Endothelial cell of umbilical vein (primary cell): ENCODE measurements around the gene ROPN1B. TPM values are rescaled to one million over a fixed set of nuclear protein-coding genes. Genes with fewer than 3 reads are reported as not detected.

Experiments
- BruUV-seq: library from RNA; stranded (reverse); fragments of 400-500 nt; replicated peaks from 2 replicates; lab custom pipeline; 2021; lab: Mats Ljungman, UMichigan
- CTCF ChIA-PET: fragments of 300-600, 350-600 bp; sonication (Branson Sonifier 250); formaldehyde crosslinking; loops from one replicate; lab custom pipeline; 2021; ENCODE audit warnings: antibody characterized with exemption, inconsistent platforms; lab: Charles Lee
- POLR2A ChIA-PET: fragments of 300-600, 350-600 bp; sonication (Branson Sonifier 250); formaldehyde crosslinking; loops from one replicate; lab custom pipeline; 2021; ENCODE audit warnings: antibody characterized with exemption, inconsistent platforms; lab: Charles Lee
- DNase-seq: peaks from one replicate; pipeline ENCODE4 v3.0.0-alpha.2; 2011; ENCODE audit warnings: low read depth, low spot score
- FAIRE-seq: peaks from 2 replicates; lab custom pipeline; 2011; peaks lifted over from hg19 to GRCh38; lab: Jason Lieb, UNC
- H2AFZ ChIP-seq: 2 replicates; pipeline ENCODE4 v1.6.0; 2012; ENCODE audit warnings: low read depth, low read length, control low read depth, inconsistent platforms
- H3K27ac ChIP-seq: 2 replicates; pipeline ENCODE4 v1.5.1; 2011; ENCODE audit warnings: low read depth, mild to moderate bottlenecking, control low read depth, low read length, moderate library complexity; ENCODE audit not compliant: insufficient read depth
- H3K27me3 ChIP-seq, 2 experiments: 2 replicates each; pipeline versions ENCODE4 v1.6.0 to v1.6.1; 2011; ENCODE audit warnings: low read length in 2 of 2, mixed read lengths in 1 of 2; ENCODE audit not compliant: control insufficient read depth in 2 of 2, insufficient read depth in 2 of 2
- H3K36me3 ChIP-seq, 2 experiments: 2 replicates in 1 of 2; 3 replicates in 1 of 2; pipeline ENCODE4 v1.5.1; 2011; ENCODE audit warnings: low read length in 2 of 2, mild to moderate bottlenecking in 1 of 2, moderate library complexity in 1 of 2; ENCODE audit not compliant: control insufficient read depth in 2 of 2, insufficient read depth in 2 of 2; ENCODE audit errors: extremely low read depth in 1 of 2
- H3K4me1 ChIP-seq: 3 replicates; pipeline ENCODE4 v1.5.1; 2011; ENCODE audit warnings: mild to moderate bottlenecking, low read length; ENCODE audit not compliant: control insufficient read depth, insufficient read depth; ENCODE audit errors: extremely low read depth
- H3K4me2 ChIP-seq: 2 replicates; pipeline ENCODE4 v1.6.1; 2011; ENCODE audit warnings: low read length, control low read depth, mixed read lengths; ENCODE audit not compliant: insufficient read depth
- H3K4me3 ChIP-seq, 3 experiments: fragments of 200-600 bp in 1 of 3; sonication (generic), shearing (Covaris generic) in 1 of 3; replicated peaks in 1 of 3; 2 replicates each; pipeline ENCODE4 v1.5.1; 2011 to 2016; ENCODE audit warnings: control low read depth in 3 of 3, low read length in 3 of 3, mild to moderate bottlenecking in 2 of 3, inconsistent platforms in 1 of 3, low read depth in 1 of 3, moderate library complexity in 1 of 3; ENCODE audit not compliant: insufficient read depth in 1 of 3
- H3K79me2 ChIP-seq: 2 replicates; pipeline ENCODE4 v1.6.0; 2012; ENCODE audit warnings: low read length, inconsistent platforms; ENCODE audit not compliant: control insufficient read depth, insufficient read depth
- H3K9ac ChIP-seq: replicated peaks from 2 replicates; pipeline ENCODE3; 2011; ENCODE audit warnings: low read length, control low read depth; ENCODE audit not compliant: insufficient read depth; ENCODE audit errors: extremely low read depth
- H3K9me1 ChIP-seq: replicated peaks from 3 replicates; pipeline ENCODE4 v1.6.0; 2011; ENCODE audit warnings: mild to moderate bottlenecking, low read length; ENCODE audit not compliant: control insufficient read depth, insufficient read depth; ENCODE audit errors: extremely low read depth
- H3K9me3 ChIP-seq: replicated peaks from 2 replicates; pipeline ENCODE4 v1.5.1; 2012; ENCODE audit warnings: low read length, inconsistent platforms; ENCODE audit not compliant: control insufficient read depth, insufficient read depth
- H4K20me1 ChIP-seq: replicated peaks from 2 replicates; pipeline ENCODE3; 2011; ENCODE audit warnings: mild to moderate bottlenecking, low read length; ENCODE audit not compliant: control insufficient read depth, insufficient read depth; ENCODE audit errors: extremely low read depth
- EZH2 ChIP-seq: IDR thresholded peaks from 2 replicates; pipeline ENCODE4 v1.6.1; 2012; ENCODE audit warnings: borderline replicate concordance, low read depth, mild to moderate bottlenecking, moderate library complexity, low read length, inconsistent platforms; ENCODE audit not compliant: severe bottlenecking
- FOS ChIP-seq: IDR thresholded peaks from 2 replicates; pipeline ENCODE4 v1.6.1; 2011; ENCODE audit warnings: mild to moderate bottlenecking, low read length, moderate library complexity, borderline replicate concordance; ENCODE audit not compliant: insufficient read depth
- GATA2 ChIP-seq: IDR thresholded peaks from 2 replicates; pipeline ENCODE4 v1.7.0; 2011; ENCODE audit warnings: low read depth, mild to moderate bottlenecking, moderate library complexity, mixed read lengths, low read length; ENCODE audit not compliant: insufficient read length, insufficient read depth
- MAX ChIP-seq: IDR thresholded peaks from 2 replicates; pipeline ENCODE4 v1.6.1; 2011; ENCODE audit not compliant: insufficient read depth, insufficient read length
- MYC ChIP-seq: IDR thresholded peaks from one replicate; pipeline ENCODE4 v1.6.1; 2011; ENCODE audit warnings: mild to moderate bottlenecking, low read depth, low read length
- POLR2A ChIP-seq: IDR thresholded peaks from 2 replicates; pipeline ENCODE4 v1.6.1; 2012; ENCODE audit warnings: low read depth, mild to moderate bottlenecking, control low read depth, low read length
- POLR2AphosphoS5 ChIP-seq: IDR thresholded peaks from 2 replicates; pipeline ENCODE4 v1.6.1; 2012; ENCODE audit warnings: low read depth, mild to moderate bottlenecking, control low read depth, low read length, moderate library complexity; ENCODE audit not compliant: insufficient read depth
- dilution Hi-C: fragments of 300-500 bp; cut with MboI; formaldehyde crosslinking; loops from one replicate; pipeline ENCODE4 v1.15.0; 2019; ENCODE audit warnings: low sequenced_read_pairs; ENCODE audit not compliant: extremely low pct_ligation_motif_present
- intact Hi-C: fragments of 100-400 bp; cut with micrococcal nuclease; formaldehyde crosslinking; loops from one replicate; pipeline ENCODE4 v1.10.0; 2022
- polyA plus RNA-seq, 4 experiments: library from polyadenylated mRNA; depleted of rRNA in 3 of 4; stranded (reverse) in 3 of 4; unstranded in 1 of 4; fragments of >200 nt; gene quantifications; 2 replicates each; pipeline versions ENCODE4 v1.2.1 to v1.2.3, GENCODE V29; 2011 to 2012; ENCODE audit warnings: missing spikeins in 1 of 4
- total RNA-seq: library from RNA; stranded (reverse); gene quantifications from 2 replicates; pipeline ENCODE4 v1.2.3, GENCODE V29; 2021
- TF ChIP-seq, protein P1 (sequence below), 2 donors: IDR thresholded peaks; 1 replicate in 1 of 2; 2 replicates in 1 of 2; pipeline ENCODE4 v1.5.1; 2011; ENCODE audit warnings: low read length in 2 of 2, mild to moderate bottlenecking in 2 of 2, moderate library complexity in 2 of 2, control low read depth in 1 of 2, inconsistent platforms in 1 of 2, low read depth in 1 of 2; ENCODE audit not compliant: insufficient read depth in 1 of 2; ENCODE audit errors: extremely low read depth in 1 of 2

Gene ROPN1B
- total and polyA plus RNA-seq, 2 donors (not counting 3 experiments of a cell fraction or from before 2014, with no cell fraction given), result not detected

DNA sequence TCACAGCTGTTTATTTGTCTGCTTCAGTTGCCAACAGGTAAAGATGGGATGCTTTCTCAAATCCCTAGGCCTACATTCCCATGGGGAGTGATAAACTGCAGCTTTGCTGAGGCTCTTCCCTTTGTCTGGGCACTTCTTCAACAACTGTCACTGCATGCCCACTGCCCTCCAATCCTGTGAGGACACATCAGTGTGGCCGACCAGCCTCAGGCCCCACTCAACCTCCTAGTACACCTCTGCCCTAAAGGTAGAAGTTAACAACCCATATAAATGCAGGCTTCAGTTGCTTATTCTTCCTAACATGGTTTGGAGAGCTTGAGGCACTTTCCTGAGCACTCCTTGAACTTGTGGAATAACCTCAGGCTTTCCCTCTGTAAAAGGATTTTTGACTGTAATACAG, 49.6 kb downstream of the ROPN1B start:
- no peak overlapping the region for H3K9ac ChIP-seq
- no TSS peak for BruUV-seq
- no peak overlapping the region for H3K4me3 ChIP-seq
- POLR2A ChIA-PET, result no interaction called here
- H3K36me3 ChIP-seq, result peaks cover 0 to 6% of the 10 kb centered on the region in 2 experiments
- no peaks in the 10 kb centered on the region for H4K20me1 ChIP-seq
- H3K27me3 ChIP-seq, result no peaks in the 10 kb centered on the region
- no peaks in the 10 kb centered on the region for H3K9me1 ChIP-seq
- FAIRE-seq (no peak), DNase-seq (no peak)
- intact Hi-C loops, result no loop called here
- CTCF ChIA-PET, result no interaction called here
- no peaks in the 10 kb centered on the region for H3K9me3 ChIP-seq
- dilution Hi-C loops, result no loop called here
- H3K4me1 ChIP-seq, result no peaks in the 10 kb centered on the region
- H3K4me2 ChIP-seq, result no peak overlapping the region
- H3K27ac ChIP-seq, result no peak overlapping the region
- TF ChIP-seq POLR2A, result no peak
- TF ChIP-seq POLR2AphosphoS5, result no peak
- TF ChIP-seq MYC, result no peak
- TF ChIP-seq FOS, result no peak
- no peak for TF ChIP-seq MAX
- TF ChIP-seq, protein P1, sequence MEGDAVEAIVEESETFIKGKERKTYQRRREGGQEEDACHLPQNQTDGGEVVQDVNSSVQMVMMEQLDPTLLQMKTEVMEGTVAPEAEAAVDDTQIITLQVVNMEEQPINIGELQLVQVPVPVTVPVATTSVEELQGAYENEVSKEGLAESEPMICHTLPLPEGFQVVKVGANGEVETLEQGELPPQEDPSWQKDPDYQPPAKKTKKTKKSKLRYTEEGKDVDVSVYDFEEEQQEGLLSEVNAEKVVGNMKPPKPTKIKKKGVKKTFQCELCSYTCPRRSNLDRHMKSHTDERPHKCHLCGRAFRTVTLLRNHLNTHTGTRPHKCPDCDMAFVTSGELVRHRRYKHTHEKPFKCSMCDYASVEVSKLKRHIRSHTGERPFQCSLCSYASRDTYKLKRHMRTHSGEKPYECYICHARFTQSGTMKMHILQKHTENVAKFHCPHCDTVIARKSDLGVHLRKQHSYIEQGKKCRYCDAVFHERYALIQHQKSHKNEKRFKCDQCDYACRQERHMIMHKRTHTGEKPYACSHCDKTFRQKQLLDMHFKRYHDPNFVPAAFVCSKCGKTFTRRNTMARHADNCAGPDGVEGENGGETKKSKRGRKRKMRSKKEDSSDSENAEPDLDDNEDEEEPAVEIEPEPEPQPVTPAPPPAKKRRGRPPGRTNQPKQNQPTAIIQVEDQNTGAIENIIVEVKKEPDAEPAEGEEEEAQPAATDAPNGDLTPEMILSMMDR (IDR thresholded peaks at IDR 0.05; ENCODE audit: extremely low read depth in 1 of 2, insufficient read depth in 1 of 2, low read depth in 1 of 2, low read length in 2 of 2), result no peak
- no peaks in the 10 kb centered on the region for H3K79me2 ChIP-seq
- H2AFZ ChIP-seq, result no peak overlapping the region

DNA sequence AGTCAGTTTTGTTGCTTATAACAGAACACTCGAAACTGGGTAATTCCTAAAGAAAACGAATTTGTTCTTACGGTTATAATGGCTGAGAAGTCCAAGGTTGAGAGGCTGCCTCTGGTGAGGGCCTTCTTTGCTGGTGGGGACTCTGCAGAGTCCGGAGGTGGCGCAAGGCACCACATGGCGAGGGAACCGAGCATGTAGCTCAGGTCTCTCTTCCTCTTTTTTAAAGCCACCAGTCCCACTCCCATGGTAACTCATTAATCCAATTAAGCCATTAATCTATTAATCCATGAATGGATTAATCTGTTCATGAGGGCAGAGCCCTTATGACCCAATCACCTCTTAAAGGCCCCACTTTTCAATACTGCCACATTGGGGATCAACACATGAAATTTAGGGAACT, 50.0 kb downstream of the ROPN1B start:
- Histone ChIP-seq H3K4me3 (no peak overlapping the region), H4K20me1 (no peaks in the 10 kb centered on the region), H3K36me3 (peaks cover 0 to 6% of the 10 kb centered on the region in 2 experiments), H3K9me3 (no peaks in the 10 kb centered on the region), H3K27ac (no peak overlapping the region), H3K79me2 (no peaks in the 10 kb centered on the region), H3K4me2 (no peak overlapping the region), H3K4me1 (no peaks in the 10 kb centered on the region), H3K9me1 (no peaks in the 10 kb centered on the region), H3K9ac (no peak overlapping the region), H3K27me3 (no peaks in the 10 kb centered on the region), H2AFZ (no peak overlapping the region)
- CTCF ChIA-PET, result no interaction called here
- POLR2A ChIA-PET, result no interaction called here
- DNase-seq (no peak), FAIRE-seq (no peak)
- intact Hi-C loops (no loop called here), dilution Hi-C loops (no loop called here)
- TF ChIP-seq FOS (no peak), MYC (no peak), POLR2AphosphoS5 (no peak), GATA2 (no peak), EZH2 (no peak)
- no TSS peak for BruUV-seq
